PC-9 (cell line): ENCODE results near the gene HRH1. TPM values are rescaled to one million over a fixed set of nuclear protein-coding genes. Genes with fewer than 3 reads are reported as not detected.

ENCODE experiments used
- BruUV-seq: library from RNA; stranded (reverse); fragments of 400-500 nt; replicated peaks from 2 replicates; lab custom pipeline; 2021; lab: Mats Ljungman, UMichigan
- CTCF ChIA-PET: fragments of 300-600 bp; sonication (Branson Sonifier 250); formaldehyde crosslinking; loops from one replicate; lab custom pipeline; 2022; ENCODE audit warnings: antibody characterized with exemption; lab: Charles Lee
- POLR2A ChIA-PET: fragments of 300-600 bp; sonication (Branson Sonifier 250); formaldehyde crosslinking; loops from one replicate; lab custom pipeline; 2022; ENCODE audit warnings: antibody characterized with exemption; ENCODE audit not compliant: unreplicated experiment; lab: Charles Lee
- DNase-seq, 2 experiments: peaks; one replicate each; pipeline versions ENCODE4 v3.0.0 to v3.0.0-alpha.2; 2015 to 2022; ENCODE audit warnings: mixed read lengths in 1 of 2
- H2AFZ ChIP-seq: fragments of 200-600 bp; sonication (generic); 2 replicates; pipeline ENCODE4 v1.8.1; 2017; ENCODE audit warnings: antibody characterized with exemption
- H3F3A ChIP-seq: fragments of 200-600 bp; sonication (generic); 2 replicates; pipeline ENCODE4 v1.8.1; 2017; ENCODE audit warnings: antibody characterized with exemption, mild to moderate bottlenecking, low read depth; ENCODE audit not compliant: insufficient read depth
- H3K27ac ChIP-seq: fragments of 200-600 bp; sonication (generic); 2 replicates; pipeline ENCODE4 v1.6.1; 2016; ENCODE audit warnings: mixed run types
- H3K27me3 ChIP-seq: fragments of 200-600 bp; sonication (generic); 2 replicates; pipeline ENCODE4 v1.6.1; 2016; ENCODE audit warnings: low read depth, mixed run types; ENCODE audit not compliant: insufficient read depth
- H3K36me3 ChIP-seq: fragments of 200-600 bp; sonication (generic); 2 replicates; pipeline ENCODE4 v1.6.1; 2016; ENCODE audit warnings: low read depth, mixed run types
- H3K4me1 ChIP-seq: fragments of 200-600 bp; sonication (generic); replicated peaks from 2 replicates; pipeline ENCODE4 v1.6.1; 2016; ENCODE audit warnings: mixed run types; ENCODE audit not compliant: insufficient read depth
- H3K4me2 ChIP-seq: fragments of 200-600 bp; sonication (generic); 2 replicates; pipeline ENCODE4 v1.6.1; 2017; ENCODE audit warnings: mixed run types
- H3K4me3 ChIP-seq: fragments of 200-600 bp; sonication (generic); 2 replicates; pipeline ENCODE4 v1.6.1; 2016; ENCODE audit warnings: mixed run types
- H3K79me2 ChIP-seq: fragments of 200-600 bp; sonication (generic); 2 replicates; pipeline ENCODE4 v1.6.1; 2017; ENCODE audit warnings: low read depth, mixed run types
- H3K9me2 ChIP-seq: fragments of 200-600 bp; sonication (generic); 2 replicates; pipeline ENCODE4 v1.8.1; 2017; ENCODE audit warnings: mild to moderate bottlenecking; ENCODE audit not compliant: insufficient read depth
- H3K9me3 ChIP-seq: fragments of 200-600 bp; sonication (generic); 2 replicates; pipeline ENCODE4 v1.8.1; 2016; ENCODE audit warnings: low read depth; ENCODE audit not compliant: insufficient read depth
- H4K20me1 ChIP-seq: fragments of 200-600 bp; sonication (generic); 2 replicates; pipeline ENCODE4 v1.8.1; 2017; ENCODE audit not compliant: insufficient read depth
- EZH2 ChIP-seq: fragments of 200-600 bp; sonication (generic); IDR thresholded peaks from 2 replicates; pipeline ENCODE4 v1.8.0; 2017; ENCODE audit warnings: antibody characterized with exemption, low read depth
- intact Hi-C: fragments of 100-400 bp; cut with micrococcal nuclease; formaldehyde crosslinking; loops from one replicate; pipeline ENCODE4 v1.10.0; 2022; ENCODE audit not compliant: unreplicated experiment
- total RNA-seq: library from RNA; stranded (reverse); gene quantifications from 2 replicates; pipeline ENCODE4 v1.2.3, GENCODE V29; 2021
- TF ChIP-seq, protein P1 (sequence below): fragments of 200-600 bp; sonication (generic); conservative IDR thresholded peaks from 2 replicates; pipeline ENCODE4 v1.6.1; 2017; ENCODE audit warnings: mixed run types, antibody characterized with exemption, mild to moderate bottlenecking, moderate library complexity

Gene HRH1
- total RNA-seq, 1 experiment from 2014 or later, result 9.2 TPM

- TF ChIP-seq, protein P1, sequence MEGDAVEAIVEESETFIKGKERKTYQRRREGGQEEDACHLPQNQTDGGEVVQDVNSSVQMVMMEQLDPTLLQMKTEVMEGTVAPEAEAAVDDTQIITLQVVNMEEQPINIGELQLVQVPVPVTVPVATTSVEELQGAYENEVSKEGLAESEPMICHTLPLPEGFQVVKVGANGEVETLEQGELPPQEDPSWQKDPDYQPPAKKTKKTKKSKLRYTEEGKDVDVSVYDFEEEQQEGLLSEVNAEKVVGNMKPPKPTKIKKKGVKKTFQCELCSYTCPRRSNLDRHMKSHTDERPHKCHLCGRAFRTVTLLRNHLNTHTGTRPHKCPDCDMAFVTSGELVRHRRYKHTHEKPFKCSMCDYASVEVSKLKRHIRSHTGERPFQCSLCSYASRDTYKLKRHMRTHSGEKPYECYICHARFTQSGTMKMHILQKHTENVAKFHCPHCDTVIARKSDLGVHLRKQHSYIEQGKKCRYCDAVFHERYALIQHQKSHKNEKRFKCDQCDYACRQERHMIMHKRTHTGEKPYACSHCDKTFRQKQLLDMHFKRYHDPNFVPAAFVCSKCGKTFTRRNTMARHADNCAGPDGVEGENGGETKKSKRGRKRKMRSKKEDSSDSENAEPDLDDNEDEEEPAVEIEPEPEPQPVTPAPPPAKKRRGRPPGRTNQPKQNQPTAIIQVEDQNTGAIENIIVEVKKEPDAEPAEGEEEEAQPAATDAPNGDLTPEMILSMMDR, result no peak
- TF ChIP-seq EZH2, result no peak
- Histone ChIP-seq H3K4me1 (peaks cover 38% of the 10 kb centered on the region), H3K27ac (0 out of 2 replicates have a peak overlapping the region, but pooled peaks have one; percentile 16), H3K79me2 (no peaks in the 10 kb centered on the region), H3K36me3 (peaks cover 5% of the 10 kb centered on the region; the same call in 1 of the 2 replicates), H4K20me1 (no peaks in the 10 kb centered on the region), H2AFZ (no peak overlapping the region), H3K9me3 (no peaks in the 10 kb centered on the region), H3K27me3 (no peaks in the 10 kb centered on the region), H3K4me2 (no peak overlapping the region), H3K4me3 (no peak overlapping the region), H3K9me2 (no peaks in the 10 kb centered on the region), H3F3A (peaks cover 16% of the 10 kb centered on the region; the same call in 1 of the 2 replicates)
- intact Hi-C loops, result no loop called here
- POLR2A ChIA-PET, result no interaction called here
- CTCF ChIA-PET, result interaction anchor here (0.6 kb wide), 1 partner anchor 1311 kb away, joined by 3 read pairs; no protein-coding TSS in a partner anchor
- no TSS peak for BruUV-seq
- no peak for DNase-seq
Observed at GRCh38 chr3:11188231-11188630, 33.9 kb downstream of the HRH1 start.

DNA sequence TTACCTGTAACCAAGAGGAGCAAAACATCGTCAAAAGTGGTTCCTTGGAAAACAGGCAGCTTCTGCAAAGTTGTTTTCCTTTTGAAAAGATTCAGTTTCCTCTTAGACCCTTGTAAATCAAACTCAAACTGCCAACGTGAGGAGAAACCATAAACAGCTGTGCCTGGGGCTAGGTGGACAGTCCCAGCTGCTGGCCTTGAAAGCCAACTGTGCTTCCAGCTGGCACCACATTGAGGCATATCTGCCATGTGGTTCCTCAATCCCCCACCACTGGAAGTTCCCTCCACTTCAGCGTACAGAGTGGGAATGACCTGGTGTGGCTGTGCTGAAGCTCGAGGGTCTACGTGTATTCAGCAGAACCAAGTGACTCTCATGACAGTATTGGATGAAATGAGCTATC lies 40.9 kb downstream of the HRH1 start:
- Histone ChIP-seq H3K36me3 (peaks cover 5% of the 10 kb centered on the region; the same call in 1 of the 2 replicates), H3K79me2 (no peaks in the 10 kb centered on the region), H3K9me2 (no peaks in the 10 kb centered on the region), H2AFZ (no peak overlapping the region), H3K4me1 (peaks cover 12% of the 10 kb centered on the region), H4K20me1 (no peaks in the 10 kb centered on the region), H3K4me3 (no peak overlapping the region), H3K27ac (no peak overlapping the region), H3K4me2 (no peak overlapping the region), H3K9me3 (no peaks in the 10 kb centered on the region; the same call in 1 of the 2 replicates), H3F3A (peaks cover 16% of the 10 kb centered on the region), H3K27me3 (no peaks in the 10 kb centered on the region)
- intact Hi-C loops, result no loop called here
- CTCF ChIA-PET, result no interaction called here
- POLR2A ChIA-PET, result no interaction called here
- no peak for DNase-seq
- TF ChIP-seq, protein P1, result no peak
- TF ChIP-seq EZH2, result no peak
- BruUV-seq, result no TSS peak

DNA sequence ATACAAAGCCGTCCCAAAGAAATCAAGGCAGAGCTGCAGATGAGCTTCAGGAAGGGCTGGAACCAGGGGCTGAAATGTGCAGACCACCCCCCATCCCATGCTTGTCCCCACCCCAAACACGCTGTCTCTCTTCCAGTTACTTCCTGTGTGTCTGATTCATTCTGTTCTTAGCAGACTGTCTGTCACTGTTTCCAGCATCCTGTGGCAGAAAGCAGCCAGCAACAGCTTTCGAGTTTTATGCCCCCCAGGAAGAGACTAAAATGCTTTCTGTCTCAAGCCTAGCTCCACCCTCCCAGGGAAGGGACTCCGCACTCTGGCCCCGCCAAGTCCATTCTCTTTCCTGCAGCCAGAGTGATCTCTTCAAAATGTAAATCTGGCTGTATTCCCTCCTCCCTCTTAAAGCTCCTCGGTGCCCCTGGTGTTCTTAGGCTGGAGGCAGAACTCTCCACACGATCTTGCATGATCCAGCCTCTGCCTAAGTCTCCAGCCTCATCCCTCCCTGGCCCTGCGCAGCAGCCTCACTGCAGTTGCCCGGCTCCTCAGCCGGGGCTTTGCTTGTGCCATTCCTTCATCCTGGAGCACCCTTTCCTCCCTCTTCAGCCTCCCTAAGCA lies 41.5 kb downstream of the HRH1 start:
- Histone ChIP-seq H3K4me2 (peak overlapping the region; percentile 52), H4K20me1 (no peaks in the 10 kb centered on the region), H3K4me3 (no peak overlapping the region), H3K79me2 (no peaks in the 10 kb centered on the region), H3K27ac (peak overlapping the region; percentile 42), H3K9me3 (no peaks in the 10 kb centered on the region; the same call in 1 of the 2 replicates), H3K27me3 (no peaks in the 10 kb centered on the region), H3K4me1 (peaks cover 12% of the 10 kb centered on the region), H3K9me2 (no peaks in the 10 kb centered on the region), H3K36me3 (peaks cover 5% of the 10 kb centered on the region; the same call in 1 of the 2 replicates), H2AFZ (no peak overlapping the region), H3F3A (peaks cover 22% of the 10 kb centered on the region)
- DNase-seq, result no peak
- ChIA-PET CTCF (no interaction called here), POLR2A (no interaction called here)
- no TSS peak for BruUV-seq
- intact Hi-C loops, result no loop called here
- TF ChIP-seq EZH2, result no peak
- TF ChIP-seq, protein P1, result no peak
